ENCODE data around the gene VDAC2.

The VDAC2 gene

DNA sequence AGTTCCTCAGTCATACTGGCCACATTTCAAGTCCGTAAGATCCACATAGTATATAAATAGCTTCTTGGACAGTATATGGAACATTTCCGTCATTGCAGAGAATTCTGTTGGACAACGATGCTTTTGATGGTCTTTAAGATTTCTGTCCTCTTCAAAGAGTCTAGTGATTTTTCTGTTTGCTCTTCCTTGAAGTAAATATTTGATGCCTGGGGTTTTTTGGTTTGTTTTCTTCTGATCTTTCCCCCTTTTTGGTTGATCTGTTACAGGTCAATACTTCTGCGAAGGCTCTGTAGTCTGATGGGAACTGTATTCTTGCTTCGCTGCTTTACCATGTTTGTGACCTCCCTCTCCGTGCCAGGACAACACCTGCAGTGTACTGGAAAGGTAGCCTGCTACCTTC is 42.3 kb upstream of the VDAC2 start:
- Histone ChIP-seq H3K9me3 (ENCODE audit: low read length) (no peaks in the 10 kb centered on the region), H3K4me2 (ENCODE audit: low read length) (no peak overlapping the region), H3K27me3 (ENCODE audit: insufficient read depth, low read length) (no peaks in the 10 kb centered on the region), H3F3A (ENCODE audit: insufficient read depth, low read length) (peaks cover 6% of the 10 kb centered on the region; the same call in 1 of the 2 replicates), H3K9me2 (ENCODE audit: low read depth, low read length) (no peaks in the 10 kb centered on the region), H3K9ac (ENCODE audit: low read length) (no peak overlapping the region), H4K20me1 (ENCODE audit: insufficient read depth, low read length) (no peaks in the 10 kb centered on the region), H3K27ac (ENCODE audit: low read depth, low read length, poor library complexity, severe bottlenecking) (no peak overlapping the region), H3K4me1 (ENCODE audit: insufficient read depth, low read length, severe bottlenecking) (peaks cover 12% of the 10 kb centered on the region), H3K79me2 (ENCODE audit: insufficient read depth, low read length) (no peaks in the 10 kb centered on the region), H3K4me3 (ENCODE audit: low read depth, low read length, poor library complexity, severe bottlenecking) (no peak overlapping the region), H3K36me3 (ENCODE audit: insufficient read depth, low read length) (peaks cover 38% of the 10 kb centered on the region; the same call in 1 of the 2 replicates), H2AFZ (ENCODE audit: low read length) (no peak overlapping the region)
- TF ChIP-seq EZH2 (IDR thresholded peaks at IDR 0.05; ENCODE audit: borderline replicate concordance, low read length), result no peak
- TF ChIP-seq, protein P1, sequence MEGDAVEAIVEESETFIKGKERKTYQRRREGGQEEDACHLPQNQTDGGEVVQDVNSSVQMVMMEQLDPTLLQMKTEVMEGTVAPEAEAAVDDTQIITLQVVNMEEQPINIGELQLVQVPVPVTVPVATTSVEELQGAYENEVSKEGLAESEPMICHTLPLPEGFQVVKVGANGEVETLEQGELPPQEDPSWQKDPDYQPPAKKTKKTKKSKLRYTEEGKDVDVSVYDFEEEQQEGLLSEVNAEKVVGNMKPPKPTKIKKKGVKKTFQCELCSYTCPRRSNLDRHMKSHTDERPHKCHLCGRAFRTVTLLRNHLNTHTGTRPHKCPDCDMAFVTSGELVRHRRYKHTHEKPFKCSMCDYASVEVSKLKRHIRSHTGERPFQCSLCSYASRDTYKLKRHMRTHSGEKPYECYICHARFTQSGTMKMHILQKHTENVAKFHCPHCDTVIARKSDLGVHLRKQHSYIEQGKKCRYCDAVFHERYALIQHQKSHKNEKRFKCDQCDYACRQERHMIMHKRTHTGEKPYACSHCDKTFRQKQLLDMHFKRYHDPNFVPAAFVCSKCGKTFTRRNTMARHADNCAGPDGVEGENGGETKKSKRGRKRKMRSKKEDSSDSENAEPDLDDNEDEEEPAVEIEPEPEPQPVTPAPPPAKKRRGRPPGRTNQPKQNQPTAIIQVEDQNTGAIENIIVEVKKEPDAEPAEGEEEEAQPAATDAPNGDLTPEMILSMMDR (IDR thresholded peaks at IDR 0.05; ENCODE audit: low read length), result no peak

GRCh38 chr10:75170215-75170614 is 40.4 kb upstream of the VDAC2 start:
- Histone ChIP-seq H3K4me3 (ENCODE audit: low read depth, low read length, poor library complexity, severe bottlenecking) (no peak overlapping the region), H3K9me3 (ENCODE audit: low read length) (no peaks in the 10 kb centered on the region), H3K9me2 (ENCODE audit: low read depth, low read length) (no peaks in the 10 kb centered on the region), H4K20me1 (ENCODE audit: insufficient read depth, low read length) (no peaks in the 10 kb centered on the region), H3K27me3 (ENCODE audit: insufficient read depth, low read length) (no peaks in the 10 kb centered on the region), H3K79me2 (ENCODE audit: insufficient read depth, low read length) (no peaks in the 10 kb centered on the region), H3K9ac (ENCODE audit: low read length) (no peak overlapping the region), H3K4me2 (ENCODE audit: low read length) (no peak overlapping the region), H3K36me3 (ENCODE audit: insufficient read depth, low read length) (peaks cover 34% of the 10 kb centered on the region; the same call in 1 of the 2 replicates), H2AFZ (ENCODE audit: low read length) (no peak overlapping the region), H3F3A (ENCODE audit: insufficient read depth, low read length) (no peaks in the 10 kb centered on the region), H3K4me1 (ENCODE audit: insufficient read depth, low read length, severe bottlenecking) (peaks cover 12% of the 10 kb centered on the region), H3K27ac (ENCODE audit: low read depth, low read length, poor library complexity, severe bottlenecking) (no peak overlapping the region)
- TF ChIP-seq EZH2 (IDR thresholded peaks at IDR 0.05; ENCODE audit: borderline replicate concordance, low read length), result no peak
- TF ChIP-seq, protein P1 (IDR thresholded peaks at IDR 0.05; ENCODE audit: low read length), result no peak

DNA sequence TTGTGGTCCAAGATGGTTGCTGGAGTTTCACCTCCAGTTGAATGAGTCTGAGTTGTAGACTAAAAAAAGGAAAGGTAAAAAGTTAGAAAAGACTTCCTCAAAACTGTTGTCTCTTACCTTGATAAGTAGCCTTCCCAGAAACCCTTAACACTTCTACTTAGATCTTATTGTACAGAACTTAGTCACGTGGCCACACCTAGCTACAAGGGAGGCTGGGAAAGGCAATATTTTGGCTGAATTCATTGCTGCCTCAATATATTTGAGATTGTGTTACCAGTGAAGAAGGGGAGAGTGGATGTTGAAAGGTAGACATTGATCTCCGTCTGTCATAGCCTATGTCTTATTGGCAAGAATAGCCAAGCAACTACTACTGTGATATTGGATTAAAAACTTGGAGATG is 35.5 kb upstream of the VDAC2 start:
- Histone ChIP-seq H3K27me3 (ENCODE audit: insufficient read depth, low read length) (no peaks in the 10 kb centered on the region), H4K20me1 (ENCODE audit: insufficient read depth, low read length) (no peaks in the 10 kb centered on the region), H3K9me2 (ENCODE audit: low read depth, low read length) (no peaks in the 10 kb centered on the region), H3K36me3 (ENCODE audit: insufficient read depth, low read length) (peaks cover 39% of the 10 kb centered on the region; the same call in 1 of the 2 replicates), H3K9me3 (ENCODE audit: low read length) (no peaks in the 10 kb centered on the region), H3K79me2 (ENCODE audit: insufficient read depth, low read length) (no peaks in the 10 kb centered on the region), H3K4me1 (ENCODE audit: insufficient read depth, low read length, severe bottlenecking) (no peaks in the 10 kb centered on the region), H2AFZ (ENCODE audit: low read length) (no peak overlapping the region), H3F3A (ENCODE audit: insufficient read depth, low read length) (no peaks in the 10 kb centered on the region), H3K4me3 (ENCODE audit: low read depth, low read length, poor library complexity, severe bottlenecking) (no peak overlapping the region), H3K4me2 (ENCODE audit: low read length) (no peak overlapping the region), H3K27ac (ENCODE audit: low read depth, low read length, poor library complexity, severe bottlenecking) (no peak overlapping the region), H3K9ac (ENCODE audit: low read length) (no peak overlapping the region)
- TF ChIP-seq EZH2 (IDR thresholded peaks at IDR 0.05; ENCODE audit: borderline replicate concordance, low read length), result no peak
- TF ChIP-seq, protein P1 (IDR thresholded peaks at IDR 0.05; ENCODE audit: low read length), result no peak
